Measurements from ENCODE around the gene TRAP1. TPM values are rescaled to one million over a fixed set of nuclear protein-coding genes. Genes with fewer than 3 reads are reported as not detected.

The TRAP1 gene
- total RNA-seq, 2 experiments from 2014 or later, result 384 to 396 TPM

GRCh38 chr16:3674513-3675295 is 42.6 kb downstream of the TRAP1 start:
- Mint-ChIP-seq H3K27me3 (ENCODE audit: low read depth) (no peaks in the 10 kb centered on the region), H3K9me3 (no peaks in the 10 kb centered on the region), H3K4me3 (no peak overlapping the region), H3K4me1 (ENCODE audit: low read depth) (no peaks in the 10 kb centered on the region), H3K36me3 (ENCODE audit: low read depth) (peaks cover 37% of the 10 kb centered on the region), H3K27ac (peak overlapping the region; percentile 41)
- no peak for DNase-seq
- CTCF ChIA-PET, result no interaction called here
- intact Hi-C loops (cut with micrococcal nuclease), result no loop called here

- Mint-ChIP-seq H3K4me3 (no peak overlapping the region), H3K9me3 (no peaks in the 10 kb centered on the region), H3K36me3 (ENCODE audit: low read depth) (peaks cover 40% of the 10 kb centered on the region), H3K4me1 (ENCODE audit: low read depth) (no peaks in the 10 kb centered on the region), H3K27me3 (ENCODE audit: low read depth) (no peaks in the 10 kb centered on the region), H3K27ac (no peak overlapping the region)
- no peak for DNase-seq
- intact Hi-C loops (cut with micrococcal nuclease), result no loop called here
- CTCF ChIA-PET, result no interaction called here
Measured at GRCh38 chr16:3673676-3674377, 43.5 kb downstream of the TRAP1 start.

GRCh38 chr16:3673201-3673600 is 44.1 kb downstream of the TRAP1 start:
- DNase-seq, result no peak
- H3K4me3 Mint-ChIP-seq, result no peak overlapping the region
- no peaks in the 10 kb centered on the region for H3K9me3 Mint-ChIP-seq
- no peak overlapping the region for H3K27ac Mint-ChIP-seq
- intact Hi-C loops (cut with micrococcal nuclease), result no loop called here
- CTCF ChIA-PET, result no interaction called here
- H3K4me1 Mint-ChIP-seq (ENCODE audit: low read depth), result no peaks in the 10 kb centered on the region
- no peaks in the 10 kb centered on the region for H3K27me3 Mint-ChIP-seq (ENCODE audit: low read depth)
- H3K36me3 Mint-ChIP-seq (ENCODE audit: low read depth), result peaks cover 38% of the 10 kb centered on the region

- peaks cover 33% of the 10 kb centered on the region for H3K36me3 Mint-ChIP-seq (ENCODE audit: low read depth)
- H3K4me3 Mint-ChIP-seq, result no peak overlapping the region
- no peaks in the 10 kb centered on the region for H3K4me1 Mint-ChIP-seq (ENCODE audit: low read depth)
- CTCF ChIA-PET, result no interaction called here
- H3K9me3 Mint-ChIP-seq, result no peaks in the 10 kb centered on the region
- no peak overlapping the region for H3K27ac Mint-ChIP-seq
- intact Hi-C loops (cut with micrococcal nuclease), result no loop called here
- no peaks in the 10 kb centered on the region for H3K27me3 Mint-ChIP-seq (ENCODE audit: low read depth)
- DNase-seq, result no peak
Measured at GRCh38 chr16:3672571-3673041, 44.7 kb downstream of the TRAP1 start.

GRCh38 chr16:3671424-3671823 is 45.9 kb downstream of the TRAP1 start:
- intact Hi-C loops (cut with micrococcal nuclease), result no loop called here
- Mint-ChIP-seq H3K36me3 (ENCODE audit: low read depth) (peaks cover 30% of the 10 kb centered on the region), H3K27ac (no peak overlapping the region), H3K9me3 (no peaks in the 10 kb centered on the region), H3K4me1 (ENCODE audit: low read depth) (peaks cover 4% of the 10 kb centered on the region), H3K27me3 (ENCODE audit: low read depth) (no peaks in the 10 kb centered on the region), H3K4me3 (no peak overlapping the region)
- DNase-seq, result no peak
- CTCF ChIA-PET, result interaction anchor here (0.6 kb wide), 1 partner anchor 16 kb away, joined by 3 read pairs; no protein-coding TSS in a partner anchor

- Mint-ChIP-seq H3K4me1 (ENCODE audit: low read depth) (peaks cover 4% of the 10 kb centered on the region), H3K27me3 (ENCODE audit: low read depth) (no peaks in the 10 kb centered on the region), H3K27ac (no peak overlapping the region), H3K4me3 (no peak overlapping the region), H3K36me3 (ENCODE audit: low read depth) (peaks cover 30% of the 10 kb centered on the region), H3K9me3 (no peaks in the 10 kb centered on the region)
- intact Hi-C loops (cut with micrococcal nuclease), result no loop called here
- CTCF ChIA-PET, result no interaction called here
- DNase-seq, result no peak
Measured at GRCh38 chr16:3670711-3671110, 46.6 kb downstream of the TRAP1 start.

GRCh38 chr16:3669082-3669481 is 48.2 kb downstream of the TRAP1 start:
- CTCF ChIA-PET, result no interaction called here
- Mint-ChIP-seq H3K36me3 (ENCODE audit: low read depth) (peaks cover 28% of the 10 kb centered on the region), H3K4me1 (ENCODE audit: low read depth) (peaks cover 4% of the 10 kb centered on the region), H3K4me3 (no peak overlapping the region), H3K27ac (no peak overlapping the region), H3K27me3 (ENCODE audit: low read depth) (no peaks in the 10 kb centered on the region), H3K9me3 (no peaks in the 10 kb centered on the region)
- DNase-seq, result no peak
- intact Hi-C loops (cut with micrococcal nuclease), result loop anchor here (5.0 kb wide), 1 partner anchor 142 kb away; no protein-coding TSS in a partner anchor

- no peaks in the 10 kb centered on the region for H3K9me3 Mint-ChIP-seq
- H3K27me3 Mint-ChIP-seq (ENCODE audit: low read depth), result no peaks in the 10 kb centered on the region
- intact Hi-C loops (cut with micrococcal nuclease), result loop anchor here (5.0 kb wide), 1 partner anchor 141 kb away; no protein-coding TSS in a partner anchor
- no peak overlapping the region for H3K4me3 Mint-ChIP-seq
- peaks cover 4% of the 10 kb centered on the region for H3K4me1 Mint-ChIP-seq (ENCODE audit: low read depth)
- peaks cover 25% of the 10 kb centered on the region for H3K36me3 Mint-ChIP-seq (ENCODE audit: low read depth)
- no peak for DNase-seq
- no peak overlapping the region for H3K27ac Mint-ChIP-seq
- CTCF ChIA-PET, result interaction anchor here (0.7 to 0.9 kb wide), 2 partner anchors 188 to 207 kb away, joined by 3 to 6 read pairs; no protein-coding TSS in a partner anchor
Measured at GRCh38 chr16:3668626-3669025, 48.7 kb downstream of the TRAP1 start.

- CTCF ChIA-PET, result interaction anchor here (0.9 kb wide), 1 partner anchor 21 kb away, joined by 3 read pairs; no protein-coding TSS in a partner anchor
- Mint-ChIP-seq H3K9me3 (no peaks in the 10 kb centered on the region), H3K4me3 (no peak overlapping the region), H3K36me3 (ENCODE audit: low read depth) (peaks cover 29% of the 10 kb centered on the region), H3K4me1 (ENCODE audit: low read depth) (peaks cover 4% of the 10 kb centered on the region), H3K27me3 (ENCODE audit: low read depth) (no peaks in the 10 kb centered on the region), H3K27ac (peak overlapping the region; percentile 47)
- peak; percentile 16 for DNase-seq
- intact Hi-C loops (cut with micrococcal nuclease), result loop anchor here (5.0 kb wide), 1 partner anchor 138 kb away; no protein-coding TSS in a partner anchor
Measured at GRCh38 chr16:3665508-3665907, 51.8 kb downstream of the TRAP1 start.

- intact Hi-C loops (cut with micrococcal nuclease), result no loop called here
- H3K27me3 Mint-ChIP-seq (ENCODE audit: low read depth), result no peaks in the 10 kb centered on the region
- no peaks in the 10 kb centered on the region for H3K9me3 Mint-ChIP-seq
- CTCF ChIA-PET, result interaction anchor here (0.6 kb wide), 1 partner anchor 36 kb away, joined by 4 read pairs; no protein-coding TSS in a partner anchor
- H3K4me3 Mint-ChIP-seq, result no peak overlapping the region
- H3K36me3 Mint-ChIP-seq (ENCODE audit: low read depth), result peaks cover 34% of the 10 kb centered on the region
- no peak for DNase-seq
- H3K27ac Mint-ChIP-seq, result no peak overlapping the region
- H3K4me1 Mint-ChIP-seq (ENCODE audit: low read depth), result peaks cover 4% of the 10 kb centered on the region
Measured at GRCh38 chr16:3664187-3664896, 53.0 kb downstream of the TRAP1 start.

GRCh38 chr16:3662601-3663000 is 54.7 kb downstream of the TRAP1 start:
- CTCF ChIA-PET, result interaction anchor here (1.3 kb wide), 1 partner anchor 16 kb away, joined by 5 read pairs; no protein-coding TSS in a partner anchor
- intact Hi-C loops (cut with micrococcal nuclease), result no loop called here
- Mint-ChIP-seq H3K4me3 (no peak overlapping the region), H3K36me3 (ENCODE audit: low read depth) (peaks cover 38% of the 10 kb centered on the region), H3K27me3 (ENCODE audit: low read depth) (no peaks in the 10 kb centered on the region), H3K27ac (no peak overlapping the region), H3K9me3 (no peaks in the 10 kb centered on the region), H3K4me1 (ENCODE audit: low read depth) (peaks cover 4% of the 10 kb centered on the region)
- no peak for DNase-seq

- intact Hi-C loops (cut with micrococcal nuclease), result no loop called here
- CTCF ChIA-PET, result interaction anchor here (1.3 kb wide), 1 partner anchor 16 kb away, joined by 5 read pairs; no protein-coding TSS in a partner anchor
- Mint-ChIP-seq H3K4me1 (ENCODE audit: low read depth) (peaks cover 6% of the 10 kb centered on the region), H3K27ac (no peak overlapping the region), H3K9me3 (no peaks in the 10 kb centered on the region), H3K4me3 (no peak overlapping the region), H3K27me3 (ENCODE audit: low read depth) (no peaks in the 10 kb centered on the region), H3K36me3 (ENCODE audit: low read depth) (peaks cover 45% of the 10 kb centered on the region)
- DNase-seq, result no peak
Measured at GRCh38 chr16:3661922-3662321, 55.4 kb downstream of the TRAP1 start.
